NOMO-1 treated with DMSO at 0.1 percent for 48 hours (cell line): ENCODE data around the gene ICOS.
"Not testable (repeated sequence)": the region's sequence is repeated elsewhere in the genome, so short reads cannot be mapped to it uniquely, and the experiment has no call there.

Experiments
- DNase-seq: peaks from one replicate; lab custom pipeline; 2025; ENCODE audit not compliant: unreplicated experiment; lab: John Stamatoyannopoulos, UW

The ICOS gene

GRCh38 chr2:203973000-203973399, 36.4 kb downstream of the ICOS start:
- no peak for DNase-seq

- no peak for DNase-seq
Measured at GRCh38 chr2:203973676-203974075, 37.1 kb downstream of the ICOS start.

- DNase-seq: no peak
Measured at GRCh38 chr2:203975912-203976311, 39.3 kb downstream of the ICOS start.

- no peak for DNase-seq
Measured at GRCh38 chr2:203982276-203982675, 45.7 kb downstream of the ICOS start.

GRCh38 chr2:203983064-203983715, 46.6 kb downstream of the ICOS start:
- no peak for DNase-seq

- not testable (repeated sequence) for DNase-seq
Measured at GRCh38 chr2:203985978-203986377, 49.4 kb downstream of the ICOS start.

- no peak for DNase-seq
Measured at GRCh38 chr2:203987959-203988358, 51.4 kb downstream of the ICOS start.

GRCh38 chr2:203988500-203989260, 52.1 kb downstream of the ICOS start:
- no peak for DNase-seq

GRCh38 chr2:203989521-203989920, 53.0 kb downstream of the ICOS start:
- DNase-seq: peak; percentile 17

GRCh38 chr2:203992509-203992908, 55.9 kb downstream of the ICOS start:
- DNase-seq: no peak

GRCh38 chr2:203993011-203993410, 56.4 kb downstream of the ICOS start:
- DNase-seq: no peak

- no peak for DNase-seq
Measured at GRCh38 chr2:203993560-203993959, 57.0 kb downstream of the ICOS start.

- no peak for DNase-seq
Measured at GRCh38 chr2:203994735-203995134, 58.2 kb downstream of the ICOS start.

GRCh38 chr2:203996692-203997091, 60.1 kb downstream of the ICOS start:
- no peak for DNase-seq

- no peak for DNase-seq
Measured at GRCh38 chr2:203997481-203997880, 60.9 kb downstream of the ICOS start.

- no peak for DNase-seq
Measured at GRCh38 chr2:203997980-203998809, 61.6 kb downstream of the ICOS start.

- DNase-seq: no peak
Measured at GRCh38 chr2:203999835-204000234, 63.3 kb downstream of the ICOS start.

- DNase-seq: no peak
Measured at GRCh38 chr2:204000446-204000845, 63.9 kb downstream of the ICOS start.

GRCh38 chr2:204003276-204003990, 66.9 kb downstream of the ICOS start:
- no peak for DNase-seq

- DNase-seq: no peak
Measured at GRCh38 chr2:204004912-204005311, 68.3 kb downstream of the ICOS start.
